HTERT RPE-1 (cell line): ENCODE measurements around the gene DEPDC5.
"Not testable (repeated sequence)": the region's sequence is repeated elsewhere in the genome, so short reads cannot be mapped to it uniquely, and the experiment has no call there.

Source experiments
- in situ Hi-C: fragments of 300-500 bp; cut with MboI; formaldehyde crosslinking; loops from 4 replicates; pipeline ENCODE4 v1.14.3; 2020; ENCODE audit warnings: low sequenced_read_pairs

DEPDC5 gene

DNA sequence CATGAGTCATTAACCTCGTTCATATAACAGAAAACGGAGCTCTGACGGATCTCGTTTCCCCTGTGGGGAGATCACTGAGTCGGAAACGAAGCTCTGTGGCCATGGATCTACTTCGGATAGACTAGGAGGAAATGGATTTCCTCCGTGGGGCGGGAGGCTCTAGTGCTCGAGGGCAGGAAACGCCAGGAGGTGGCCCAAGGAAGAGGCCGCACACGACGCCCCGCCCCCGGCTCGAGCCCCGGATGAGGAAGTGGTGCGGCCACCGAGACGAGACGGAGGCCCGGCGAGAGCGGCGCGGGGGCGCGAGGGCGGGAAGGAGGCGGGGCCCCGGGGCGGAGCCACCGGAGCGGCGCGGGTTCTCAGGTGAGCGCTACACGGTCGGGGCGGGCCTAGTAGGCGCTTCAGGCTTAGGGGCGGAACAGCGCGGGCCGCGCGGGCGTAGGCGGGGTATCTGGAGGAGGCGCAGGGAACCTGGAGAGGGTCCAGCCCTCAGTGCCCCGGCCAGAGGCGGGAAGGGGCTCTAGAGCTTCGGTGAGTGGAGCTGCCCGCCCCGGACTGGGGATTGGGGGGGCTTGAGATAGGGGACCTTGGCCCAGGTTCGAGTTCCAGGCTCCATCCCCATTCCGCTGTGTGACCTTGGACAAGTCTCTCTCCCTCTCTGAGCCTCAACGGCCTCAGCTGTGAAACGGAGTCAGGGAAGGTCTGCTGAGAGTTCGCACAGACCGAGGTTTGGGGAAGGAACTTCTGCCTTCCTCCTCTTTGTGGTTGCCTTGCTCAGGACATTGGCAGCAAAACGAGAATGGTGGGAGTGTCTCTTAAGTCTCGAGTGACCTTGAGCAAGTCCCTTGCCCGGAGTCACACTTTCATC, at the start of gene DEPDC5:
TSS of gene DEPDC5 (plus strand) at position 386 of the 868 bp plus-strand sequence. CDS start 903 bp downstream, outside the sequence.
- in situ Hi-C loops = no loop called here

DNA sequence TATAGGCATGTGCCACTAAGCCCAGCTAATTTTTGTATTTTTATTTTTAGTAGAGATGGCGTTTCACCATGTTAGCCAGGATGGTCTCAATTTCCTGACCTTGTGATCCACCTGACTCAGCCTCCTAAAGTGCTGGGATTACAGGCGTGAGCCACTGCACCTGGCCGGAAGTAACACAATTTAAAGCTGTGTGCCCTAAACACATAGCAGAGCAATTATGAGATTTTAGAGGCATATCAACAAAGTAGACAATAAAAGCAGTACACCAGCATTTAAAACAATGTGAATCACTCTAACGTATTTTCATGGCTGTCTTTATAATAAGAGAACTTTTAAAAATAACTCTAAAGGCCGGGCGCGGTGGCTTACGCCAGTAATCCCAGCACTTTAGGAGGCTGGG, 46.3 kb upstream of the DEPDC5 start:
- in situ Hi-C loops = no loop called here

DNA sequence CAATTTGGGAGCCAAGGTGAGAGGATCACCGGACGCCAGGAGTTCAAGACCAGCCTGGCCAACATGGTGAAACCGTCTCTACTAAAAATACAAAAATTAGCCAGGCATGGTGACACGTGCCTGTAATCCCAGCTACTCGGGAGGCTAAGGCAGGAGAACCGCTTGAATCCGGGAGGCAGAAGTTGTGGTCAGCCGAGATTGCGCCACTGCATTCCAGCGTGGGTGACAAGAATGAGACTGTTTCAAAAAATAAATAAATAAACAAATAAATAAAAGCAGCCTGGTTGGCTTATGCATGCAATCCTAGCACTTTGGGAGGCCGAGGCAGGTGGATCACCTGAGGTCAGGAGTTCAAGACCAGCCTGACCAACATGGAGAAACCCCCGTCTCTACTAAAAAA, 42.6 kb upstream of the DEPDC5 start:
- in situ Hi-C loops = not testable (repeated sequence)

DNA sequence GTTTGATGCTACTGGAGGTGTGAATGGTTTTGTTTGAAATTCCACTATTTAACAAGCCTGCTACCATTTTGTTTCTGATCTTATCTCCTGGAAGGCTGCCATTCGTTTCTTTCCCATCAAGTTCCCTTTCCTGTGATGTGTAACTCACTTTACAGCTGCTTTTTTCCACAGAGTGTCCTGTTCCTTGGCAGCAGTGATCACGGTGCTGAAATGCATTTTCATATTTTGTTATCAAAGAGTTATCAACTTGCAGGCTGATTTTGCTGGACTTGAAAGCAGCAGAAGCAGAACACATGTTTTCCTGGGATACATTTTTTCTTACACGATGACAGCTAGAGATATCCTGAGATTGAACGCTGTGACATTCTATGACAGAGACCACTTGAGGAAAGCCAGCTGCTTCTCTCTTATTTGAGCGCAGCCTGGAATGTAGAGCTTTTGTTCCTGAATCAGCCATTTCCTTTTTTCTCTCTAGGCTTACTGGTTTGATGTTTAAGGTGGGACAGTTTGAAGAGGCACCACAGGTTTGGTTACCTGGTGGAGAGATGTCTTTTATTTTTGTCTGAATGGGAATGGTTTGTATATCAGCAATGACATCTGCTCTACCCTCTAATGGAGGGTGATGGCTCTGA, 38.6 kb upstream of the DEPDC5 start:
- in situ Hi-C loops = no loop called here

DNA sequence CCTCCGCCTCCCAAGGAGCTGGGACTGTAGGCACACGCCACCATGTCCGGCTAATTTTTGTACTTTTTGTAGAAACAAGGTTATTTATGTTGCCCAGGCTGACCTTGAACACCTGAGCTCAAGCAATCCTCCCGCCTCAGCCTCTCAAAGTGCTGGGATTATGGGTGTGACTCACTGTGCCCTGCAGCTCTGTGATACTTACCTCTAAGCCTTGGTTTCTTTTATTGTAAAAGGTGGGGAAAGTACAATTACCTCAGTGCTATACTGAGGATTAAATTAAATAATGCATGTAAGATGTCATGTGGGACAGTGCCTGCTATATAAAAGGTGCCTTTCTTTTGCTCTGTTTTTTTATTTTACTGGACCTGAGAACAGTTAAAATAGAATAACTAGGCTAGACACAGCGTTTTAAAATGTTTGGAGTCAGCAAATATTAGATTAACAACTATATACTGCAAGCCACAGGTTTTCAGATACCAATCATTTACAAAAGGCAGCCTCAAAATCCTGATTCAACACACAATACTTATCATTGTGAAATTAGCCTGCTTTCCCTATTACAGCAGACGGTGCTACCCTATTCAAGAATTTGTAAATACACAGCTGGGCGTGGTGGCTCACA, 33.9 kb upstream of the DEPDC5 start:
- in situ Hi-C loops = no loop called here

DNA sequence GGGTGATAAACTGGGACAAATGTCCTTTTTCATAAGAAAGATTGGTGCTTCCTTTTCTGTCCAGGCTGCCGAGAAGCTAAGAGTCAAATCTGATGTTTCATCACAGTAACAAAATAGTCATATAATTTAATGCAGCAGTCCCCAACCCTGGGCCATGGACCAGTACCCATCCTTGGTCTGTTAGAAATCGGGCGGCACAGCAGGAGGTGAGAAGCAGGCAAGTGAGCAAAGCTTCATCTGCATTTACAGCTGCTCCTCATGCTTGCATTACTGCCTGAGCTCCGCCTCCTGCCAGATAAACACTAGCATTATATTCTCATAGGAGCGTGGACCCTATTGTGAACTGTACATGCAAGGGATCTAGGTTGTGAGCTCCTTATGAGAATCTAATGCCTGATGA, 30.1 kb upstream of the DEPDC5 start:
- in situ Hi-C loops = no loop called here

DNA sequence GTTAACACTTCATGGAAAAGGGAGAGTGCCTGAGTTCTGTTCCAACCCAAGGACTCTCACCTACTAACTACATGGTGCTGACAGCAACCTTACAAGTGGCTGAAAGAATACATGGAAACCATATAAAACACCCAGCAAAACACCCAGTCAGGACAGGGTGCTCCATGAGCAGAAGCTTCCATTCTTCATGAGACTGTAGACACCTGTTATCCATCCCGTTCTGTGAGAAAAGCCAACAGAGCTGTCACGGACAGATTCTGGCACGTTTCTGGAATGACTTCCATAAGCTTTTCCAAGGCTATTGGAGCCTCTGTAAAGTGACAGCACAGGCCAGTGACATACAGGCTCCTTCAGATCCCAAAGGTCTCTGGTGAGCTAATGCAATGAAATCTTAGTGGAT, 27.1 kb upstream of the DEPDC5 start:
- in situ Hi-C loops = no loop called here

DNA sequence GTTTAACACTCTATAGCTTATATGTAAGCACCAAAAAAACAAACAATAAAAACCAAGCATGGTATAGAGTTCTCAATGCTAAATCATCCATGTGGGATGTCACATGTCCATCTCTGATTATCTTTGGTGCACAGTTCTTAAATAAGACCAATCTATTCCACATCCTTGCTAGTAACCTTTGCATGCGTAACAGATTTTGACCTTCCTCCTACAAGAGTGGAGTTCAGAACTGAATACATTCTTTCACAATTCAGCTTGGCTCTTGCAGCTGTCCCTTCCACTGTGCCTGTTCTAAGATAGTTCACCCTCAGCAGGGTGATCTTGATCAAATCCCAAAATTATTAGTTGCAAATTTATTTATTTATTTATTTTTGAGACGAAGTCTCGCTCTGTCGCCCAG, 25.0 kb upstream of the DEPDC5 start:
- in situ Hi-C loops = no loop called here

DNA sequence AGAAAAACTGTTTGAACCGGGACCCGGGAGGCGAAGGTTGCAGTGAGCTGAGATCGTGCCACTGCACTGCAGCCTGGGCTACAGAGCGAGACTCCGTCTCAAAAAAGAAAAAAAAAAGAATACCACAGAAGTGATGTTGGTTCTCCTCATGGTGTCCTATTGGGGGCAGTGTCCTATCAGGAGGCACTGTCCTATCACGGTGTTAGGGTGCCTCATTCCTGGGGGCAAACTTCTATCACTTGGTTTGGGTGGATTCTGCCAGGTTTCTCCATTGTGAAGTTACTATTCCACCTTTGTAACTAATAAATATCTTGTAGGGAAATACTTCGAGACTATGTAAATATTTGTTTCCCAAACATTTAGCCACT, 23.5 kb upstream of the DEPDC5 start:
- in situ Hi-C loops = no loop called here

DNA sequence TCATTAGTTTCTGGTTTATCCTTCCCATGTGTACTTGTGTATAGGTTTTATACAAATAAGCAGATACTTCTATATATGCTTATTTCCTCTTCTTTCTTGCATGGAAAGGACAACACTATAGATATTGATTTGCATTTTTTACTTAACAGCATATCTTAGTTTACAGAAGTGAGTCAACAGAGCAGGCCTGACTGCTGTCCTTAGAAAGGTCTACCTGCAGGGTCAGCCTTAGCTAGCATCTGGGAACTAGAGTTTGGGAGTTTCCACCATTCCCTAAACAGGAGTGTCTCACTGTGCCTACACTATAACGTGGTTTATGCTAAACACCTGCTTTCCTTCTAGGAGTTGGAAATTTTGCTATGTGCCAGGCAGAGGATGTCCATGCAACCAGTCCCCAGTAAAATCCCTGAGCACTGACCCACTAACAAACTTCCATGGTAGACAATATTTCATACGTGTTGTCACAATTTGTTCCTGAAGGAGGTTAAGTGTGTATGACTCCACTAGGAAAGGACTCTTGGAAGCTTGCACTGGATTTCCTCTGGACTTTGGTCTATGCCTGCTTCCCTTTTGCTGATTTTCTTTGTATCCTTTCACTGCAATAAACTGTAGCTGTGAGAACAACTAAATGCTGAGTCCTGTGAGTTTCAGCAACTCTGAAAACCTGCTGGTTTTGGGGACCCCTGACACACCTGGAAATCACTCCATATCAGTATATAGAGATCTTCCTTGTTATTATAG, 21.6 kb upstream of the DEPDC5 start:
- in situ Hi-C loops = no loop called here

DNA sequence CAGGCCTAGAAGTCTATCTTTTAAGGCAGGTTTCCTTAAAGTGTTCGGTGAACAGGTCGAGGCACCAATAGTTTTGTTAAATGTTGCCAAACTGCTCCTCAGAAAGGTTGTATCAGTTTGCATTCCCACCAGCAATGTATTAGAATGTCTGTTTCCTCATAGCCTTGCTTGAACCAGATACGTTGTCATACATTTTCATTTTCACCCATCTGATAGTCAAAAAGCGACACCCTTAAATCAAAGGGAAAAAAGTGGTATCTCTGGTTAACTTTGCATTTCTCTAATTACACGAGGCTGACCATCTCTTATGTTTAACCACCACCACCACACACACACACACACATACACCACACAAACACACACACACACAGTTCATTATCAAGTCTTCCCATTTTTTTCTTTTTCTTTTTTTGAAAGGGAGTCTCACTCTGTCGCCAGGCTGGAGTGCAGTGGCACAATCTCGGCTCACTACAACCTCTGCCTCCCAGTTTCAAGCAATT, 20.2 kb upstream of the DEPDC5 start:
- in situ Hi-C loops = no loop called here

DNA sequence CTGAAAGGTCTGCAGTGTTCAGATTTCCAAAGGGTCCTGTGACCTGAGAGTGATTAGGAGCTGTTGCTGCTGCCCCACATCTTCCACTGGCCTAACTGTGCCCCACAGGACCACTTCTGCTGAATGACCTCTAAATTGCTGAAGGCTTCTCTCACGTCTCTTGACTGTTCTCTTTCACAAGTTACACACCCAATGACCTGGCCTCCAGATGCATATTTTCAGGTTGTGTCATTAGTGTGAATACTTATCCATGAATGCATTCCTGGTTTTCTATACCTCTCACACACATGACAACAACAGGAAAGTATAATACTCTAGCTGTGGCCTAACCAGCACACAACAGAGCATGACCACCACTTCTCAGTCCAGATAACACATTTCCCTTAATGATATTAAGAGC, 19.3 kb upstream of the DEPDC5 start:
- in situ Hi-C loops = no loop called here

DNA sequence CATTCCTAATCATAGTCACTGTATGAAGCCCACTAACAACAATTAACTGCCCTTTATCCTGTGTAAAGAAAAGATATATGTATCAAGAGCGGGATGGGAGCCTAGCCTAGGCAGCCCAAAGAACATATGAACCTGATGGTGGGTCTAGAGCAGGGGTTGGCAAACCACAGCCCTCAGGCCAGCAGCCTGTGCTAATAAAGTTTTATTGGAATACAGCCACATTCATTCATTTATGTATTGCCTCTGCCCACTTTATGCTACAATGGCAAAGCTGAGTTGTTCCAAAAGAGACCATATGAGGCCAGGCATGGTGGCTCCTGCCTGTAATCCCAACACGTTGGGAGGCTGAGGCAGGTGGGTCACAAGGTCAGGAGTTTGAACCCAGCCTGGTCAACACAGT, 17.4 kb upstream of the DEPDC5 start:
- in situ Hi-C loops = no loop called here

DNA sequence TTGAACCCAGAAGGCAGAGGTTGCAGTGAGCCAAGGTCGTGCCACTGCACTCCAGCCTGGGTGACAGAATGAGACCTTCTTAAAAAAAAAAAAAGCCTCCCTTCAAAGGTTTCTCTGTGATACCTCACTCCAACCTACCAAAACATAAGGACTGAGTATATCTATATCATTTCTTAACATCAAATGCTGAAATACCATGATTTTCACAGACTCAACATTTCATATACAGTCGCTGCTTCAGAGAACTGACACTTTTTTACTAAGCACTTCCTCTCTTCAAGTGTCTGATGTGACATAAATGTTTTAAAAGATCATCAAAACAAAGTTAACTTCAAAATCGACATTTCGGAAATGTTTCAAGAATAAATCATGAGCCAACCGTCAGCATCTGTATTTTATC, 15.9 kb upstream of the DEPDC5 start:
- in situ Hi-C loops = no loop called here

DNA sequence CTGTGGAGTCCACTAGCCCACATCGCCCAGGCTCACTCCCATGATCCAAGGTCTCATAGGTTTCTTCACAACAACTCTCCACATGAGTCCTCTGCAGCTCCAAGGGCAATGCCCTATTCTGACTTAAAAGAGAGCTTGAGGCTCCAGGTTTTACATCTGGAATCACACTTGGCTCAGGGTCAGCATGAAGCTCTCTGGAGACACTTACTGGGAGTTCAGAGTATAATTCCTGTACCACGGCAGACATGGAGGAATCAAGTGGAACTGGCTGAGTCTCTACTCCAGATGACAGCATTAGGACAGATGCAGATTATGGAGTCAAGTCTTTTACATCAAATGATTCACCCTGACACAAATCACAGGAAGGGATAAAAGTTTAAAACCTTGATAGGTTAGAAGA, 15.3 kb upstream of the DEPDC5 start:
- in situ Hi-C loops = no loop called here

DNA sequence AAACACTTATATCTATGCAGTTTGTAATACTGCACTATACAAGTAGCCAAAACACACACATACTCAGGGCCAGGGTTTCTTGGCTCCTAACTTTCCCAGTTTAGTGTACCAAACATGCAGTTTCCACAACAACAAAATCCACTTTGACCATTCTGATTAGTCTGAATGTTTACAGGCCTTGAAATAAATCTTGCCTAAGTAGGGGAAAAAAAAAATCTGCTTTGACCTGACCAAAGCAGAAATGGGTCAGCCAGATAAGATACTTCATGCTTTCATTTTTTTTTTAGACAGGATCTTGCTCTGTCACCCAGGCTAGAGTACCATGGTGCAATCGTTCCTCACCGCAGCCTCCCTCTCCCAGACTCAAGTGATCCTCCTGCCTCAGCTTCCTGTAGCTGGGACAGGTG, 14.0 kb upstream of the DEPDC5 start:
- in situ Hi-C loops = no loop called here

DNA sequence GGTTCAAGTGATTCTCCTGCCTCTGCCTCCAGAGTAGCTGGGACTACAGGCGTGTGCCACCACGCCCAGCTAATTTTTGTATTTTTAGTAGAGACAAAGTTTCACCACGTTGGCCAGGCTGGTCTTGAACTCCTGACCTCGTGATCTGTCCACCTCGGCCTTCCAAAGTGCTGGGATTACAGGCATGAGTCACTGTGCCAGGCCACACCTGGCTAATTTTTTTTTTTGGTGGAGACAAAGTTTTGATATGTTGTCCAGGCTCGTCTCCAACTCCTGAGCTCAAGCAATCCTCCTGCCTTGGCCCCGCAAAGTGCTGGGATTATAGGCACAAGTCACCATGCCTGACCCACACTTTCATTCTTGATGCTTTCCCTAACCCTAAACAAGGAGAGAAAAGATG, 13.5 kb upstream of the DEPDC5 start:
- in situ Hi-C loops = not testable (repeated sequence)

DNA sequence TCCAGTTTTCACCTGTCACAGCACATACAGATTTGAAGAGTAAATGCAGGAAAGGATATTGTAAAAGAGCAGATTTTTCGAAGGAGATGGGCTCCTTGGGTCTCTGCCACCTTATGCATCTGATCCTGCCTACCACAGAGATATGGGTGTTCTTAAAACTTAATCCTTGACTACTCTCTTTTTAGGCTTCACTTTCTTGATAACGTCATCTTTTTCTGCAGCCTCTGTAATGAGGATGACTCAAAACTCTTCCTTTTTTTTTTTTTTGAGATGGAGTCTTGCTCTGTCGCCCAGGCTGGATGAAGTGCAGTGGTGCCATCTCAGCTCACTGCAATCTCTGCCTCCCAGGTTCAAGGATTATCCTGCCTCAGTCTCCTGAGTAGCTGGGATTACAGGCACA, 11.7 kb upstream of the DEPDC5 start:
- in situ Hi-C loops = no loop called here

DNA sequence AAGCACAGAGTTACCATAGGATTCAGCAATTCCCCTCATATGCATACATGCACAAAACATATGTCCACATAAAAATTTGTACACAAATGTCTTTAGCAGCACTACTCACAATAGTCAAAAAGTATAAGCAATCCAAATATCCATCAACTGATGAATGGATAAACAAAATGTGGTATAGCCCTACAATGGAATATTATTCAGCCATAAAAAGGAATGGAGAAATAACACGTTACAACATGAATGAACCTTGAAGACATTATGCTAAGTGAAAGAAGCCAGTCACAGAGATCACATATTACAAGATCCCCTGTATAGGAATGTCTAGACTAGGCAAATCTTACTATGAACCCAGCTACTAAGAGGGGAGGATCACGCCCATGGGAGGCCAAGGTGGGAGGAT, 11.1 kb upstream of the DEPDC5 start:
- in situ Hi-C loops = no loop called here

DNA sequence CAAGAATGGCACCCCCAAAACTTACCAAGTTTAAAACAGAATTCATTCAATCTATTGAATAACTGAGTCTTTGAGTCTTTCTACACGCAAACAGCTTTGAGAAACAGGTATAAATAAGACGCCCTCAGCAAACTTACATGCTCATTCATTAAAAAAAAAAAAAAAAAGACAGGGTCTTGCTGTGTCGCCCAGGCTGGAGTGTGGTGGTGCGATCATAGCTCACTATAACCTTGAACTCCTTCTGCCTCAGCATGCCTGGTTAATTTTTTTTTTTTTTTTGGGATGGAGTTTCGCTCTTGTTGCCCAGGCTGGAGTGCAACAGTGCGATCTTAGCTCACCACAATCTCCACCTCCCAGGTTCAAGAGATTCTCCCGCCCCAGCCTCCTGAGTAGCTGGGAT, 9.9 kb upstream of the DEPDC5 start:
- in situ Hi-C loops = no loop called here

DNA sequence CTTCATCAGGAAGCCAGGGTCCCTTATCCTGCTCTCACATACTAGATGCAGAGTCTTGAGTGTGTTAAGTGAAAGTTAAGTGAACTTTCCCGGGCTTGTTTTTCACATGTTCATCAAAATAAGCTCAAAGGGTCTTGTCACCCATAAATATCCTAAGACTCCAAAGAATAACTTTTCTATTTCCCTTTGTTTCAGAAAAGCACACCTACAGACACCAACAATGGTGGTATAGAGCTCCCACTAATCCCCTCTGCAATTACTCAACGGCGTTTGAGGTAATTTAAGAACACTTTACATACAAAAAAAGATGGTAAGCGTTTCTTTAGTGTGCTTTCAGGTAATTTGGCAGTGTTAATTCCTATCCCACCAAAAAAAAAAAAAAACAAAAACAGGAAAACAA, 6.4 kb upstream of the DEPDC5 start:
- in situ Hi-C loops = no loop called here
